IPS DF 6.9 (cell line): ENCODE measurements around the gene ARHGEF11.
"Not testable (repeated sequence)": the region's sequence is repeated elsewhere in the genome, so short reads cannot be mapped to it uniquely, and the experiment has no call there.

Experiments
- DNase-seq: peaks from one replicate; pipeline ENCODE4 v3.0.0-alpha.2; 2013; ENCODE audit warnings: low read depth, low spot score
- H3K27ac ChIP-seq: one replicate; pipeline ENCODE4 v1.5.1; 2013; ENCODE audit warnings: low read length, control low read depth
- H3K27me3 ChIP-seq: 2 replicates; pipeline ENCODE4 v1.6.1; 2013; ENCODE audit warnings: mild to moderate bottlenecking, low read length; ENCODE audit not compliant: control insufficient read depth, insufficient read depth
- H3K36me3 ChIP-seq: 2 replicates; pipeline ENCODE4 v1.6.1; 2013; ENCODE audit warnings: low read length; ENCODE audit not compliant: control insufficient read depth, insufficient read depth
- H3K4me1 ChIP-seq: 2 replicates; pipeline ENCODE4 v1.6.1; 2013; ENCODE audit warnings: low read length; ENCODE audit not compliant: control insufficient read depth, insufficient read depth
- H3K4me3 ChIP-seq: 2 replicates; pipeline ENCODE4 v1.5.1; 2013; ENCODE audit warnings: mild to moderate bottlenecking, low read length
- H3K9me3 ChIP-seq: 2 replicates; pipeline ENCODE4 v1.6.1; 2013; ENCODE audit warnings: low read length, inconsistent platforms; ENCODE audit not compliant: control insufficient read depth, insufficient read depth
- WGBS: extraction: QIAGEN DNeasy Blood & Tissue Kit; methylation state at CpG from one replicate; pipeline ENCODE4 v1.1.7; 2013; ENCODE audit warnings: mixed read lengths, missing lambda C conversion rate; ENCODE audit not compliant: insufficient read length, insufficient coverage; 5-methylcytosine and 5-hydroxymethylcytosine counted together

Gene ARHGEF11

DNA sequence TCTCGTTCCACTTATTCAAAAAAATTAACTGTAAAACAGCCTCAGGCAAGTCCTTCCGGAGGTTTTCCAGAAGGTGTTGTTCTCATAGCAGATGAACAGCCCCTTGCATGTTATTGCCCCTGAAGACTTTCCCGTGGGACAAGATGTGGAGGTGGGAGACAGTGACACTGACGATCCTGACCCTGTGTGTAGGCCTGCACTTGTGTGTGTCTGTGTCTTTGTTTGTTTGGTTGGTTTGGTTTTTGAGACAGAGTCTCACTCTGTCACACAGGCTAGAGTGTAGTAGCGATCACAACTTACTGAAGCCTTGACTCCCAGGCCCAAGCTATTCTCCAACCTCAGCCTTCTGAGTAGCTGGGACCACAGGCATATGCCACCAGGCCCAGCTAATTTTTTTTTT lies 41.5 kb upstream of the ARHGEF11 start:
- no peaks in the 10 kb centered on the region for H3K27me3 ChIP-seq
- WGBS, result no CpG with 5 or more reads among the region's 5 CpGs

DNA sequence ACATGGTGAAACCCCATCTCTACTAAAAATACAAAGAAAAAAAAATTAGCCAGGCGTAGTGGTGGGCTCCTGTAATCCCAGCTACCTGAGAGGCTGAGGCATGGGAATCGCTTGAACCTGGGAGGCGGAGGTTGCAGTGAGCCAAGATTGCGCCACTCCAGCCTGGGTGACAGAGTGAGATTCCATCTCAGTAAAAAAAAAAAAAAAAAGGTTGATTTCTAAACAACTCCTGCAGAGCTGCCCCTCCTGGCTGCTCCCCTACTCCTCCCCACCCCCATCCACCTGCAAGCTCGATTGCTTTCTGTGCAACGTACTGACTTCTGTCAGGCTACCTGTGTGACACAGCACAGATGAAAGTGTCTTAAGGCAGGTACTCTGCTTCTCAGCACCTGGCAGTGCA lies 40.8 kb upstream of the ARHGEF11 start:
- Histone ChIP-seq H3K4me3 (no peak overlapping the region), H3K9me3 (no peaks in the 10 kb centered on the region), H3K36me3 (no peaks in the 10 kb centered on the region), H3K27me3 (no peaks in the 10 kb centered on the region), H3K4me1 (no peaks in the 10 kb centered on the region; the same call in 1 of the 2 replicates), H3K27ac (no peak overlapping the region)
- WGBS, result no CpG with 5 or more reads among the region's 6 CpGs
- no peak for DNase-seq

More for the DNA sequence above, 41.5 kb upstream of the ARHGEF11 start:
- no peaks in the 10 kb centered on the region for H3K9me3 ChIP-seq
- no peaks in the 10 kb centered on the region; the same call in 1 of the 2 replicates for H3K4me1 ChIP-seq
- H3K27ac ChIP-seq, result no peak overlapping the region
- H3K4me3 ChIP-seq, result no peak overlapping the region
- DNase-seq, result no peak
- H3K36me3 ChIP-seq, result no peaks in the 10 kb centered on the region

DNA sequence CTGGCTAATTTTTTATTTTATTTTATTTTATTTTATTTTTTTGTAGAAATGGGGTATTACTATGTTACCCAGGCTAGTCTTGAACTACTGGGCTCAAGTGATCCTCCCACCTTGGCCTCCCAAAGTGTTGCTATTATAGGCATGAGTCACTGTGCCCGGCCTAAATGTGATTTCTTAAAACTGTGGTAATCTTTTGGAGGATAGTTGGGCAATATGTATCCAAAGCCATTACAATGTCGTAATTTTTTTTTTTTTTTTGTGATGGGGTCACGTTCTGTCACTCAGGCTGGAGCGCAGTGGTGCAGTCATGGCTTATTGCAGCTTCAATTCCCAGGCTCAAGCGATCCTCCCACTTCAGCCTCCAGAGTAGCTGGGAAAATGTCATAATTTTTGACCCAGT lies 39.9 kb upstream of the ARHGEF11 start:
- DNase-seq, result no peak
- H3K9me3 ChIP-seq, result no peaks in the 10 kb centered on the region
- no peaks in the 10 kb centered on the region; the same call in 1 of the 2 replicates for H3K4me1 ChIP-seq
- WGBS, result no CpG with 5 or more reads among the region's 5 CpGs
- H3K27ac ChIP-seq, result no peak overlapping the region
- no peaks in the 10 kb centered on the region for H3K27me3 ChIP-seq
- no peaks in the 10 kb centered on the region for H3K36me3 ChIP-seq
- no peak overlapping the region for H3K4me3 ChIP-seq

DNA sequence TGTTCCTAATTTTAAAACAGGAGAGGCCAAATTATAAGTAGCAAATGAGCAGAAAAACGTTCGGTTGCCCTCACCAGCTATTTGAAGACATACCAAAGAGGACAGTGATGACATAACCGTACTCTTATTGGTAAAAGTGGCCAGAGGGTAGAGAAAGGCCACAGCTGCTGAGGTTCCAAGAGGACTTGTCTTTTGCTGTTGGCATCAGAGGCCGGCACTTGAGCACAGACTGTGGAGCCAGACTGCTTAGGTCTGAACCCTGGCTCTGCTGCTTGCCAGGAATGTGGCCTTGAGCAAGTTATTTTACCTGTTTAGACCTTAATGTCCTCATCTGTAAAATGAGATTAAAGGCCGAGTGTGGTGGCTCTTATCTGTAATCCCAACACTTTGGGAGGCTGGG lies 39.2 kb upstream of the ARHGEF11 start:
- Histone ChIP-seq H3K4me3 (no peak overlapping the region), H3K27ac (no peak overlapping the region), H3K36me3 (no peaks in the 10 kb centered on the region), H3K27me3 (no peaks in the 10 kb centered on the region), H3K4me1 (no peaks in the 10 kb centered on the region), H3K9me3 (no peaks in the 10 kb centered on the region)
- DNase-seq, result no peak
- WGBS, result no CpG with 5 or more reads among the region's 5 CpGs

DNA sequence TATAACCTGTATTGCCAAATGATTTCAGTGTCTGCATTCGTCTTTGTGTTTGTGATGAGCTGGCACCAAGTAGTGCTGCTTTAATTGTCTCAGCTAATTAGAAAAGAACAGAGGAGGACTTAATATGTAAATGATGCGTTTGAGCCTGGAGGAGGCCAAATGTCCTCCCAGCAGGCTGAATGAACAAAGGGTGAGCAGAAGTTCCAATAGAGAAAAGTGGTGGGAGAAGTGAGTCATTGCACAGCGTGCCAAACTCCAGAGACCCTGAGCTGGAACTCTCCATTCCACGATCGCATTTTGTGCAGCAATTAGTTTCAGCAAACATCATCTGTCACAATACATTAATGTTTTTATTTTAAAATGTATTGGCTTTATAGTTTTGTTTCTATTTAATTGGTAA lies 36.2 kb upstream of the ARHGEF11 start:
- no peak overlapping the region for H3K27ac ChIP-seq
- WGBS, result no CpG with 5 or more reads among the region's 5 CpGs
- H3K4me3 ChIP-seq, result no peak overlapping the region
- no peaks in the 10 kb centered on the region for H3K9me3 ChIP-seq
- no peak for DNase-seq
- H3K4me1 ChIP-seq, result no peaks in the 10 kb centered on the region
- H3K36me3 ChIP-seq, result no peaks in the 10 kb centered on the region
- no peaks in the 10 kb centered on the region for H3K27me3 ChIP-seq

DNA sequence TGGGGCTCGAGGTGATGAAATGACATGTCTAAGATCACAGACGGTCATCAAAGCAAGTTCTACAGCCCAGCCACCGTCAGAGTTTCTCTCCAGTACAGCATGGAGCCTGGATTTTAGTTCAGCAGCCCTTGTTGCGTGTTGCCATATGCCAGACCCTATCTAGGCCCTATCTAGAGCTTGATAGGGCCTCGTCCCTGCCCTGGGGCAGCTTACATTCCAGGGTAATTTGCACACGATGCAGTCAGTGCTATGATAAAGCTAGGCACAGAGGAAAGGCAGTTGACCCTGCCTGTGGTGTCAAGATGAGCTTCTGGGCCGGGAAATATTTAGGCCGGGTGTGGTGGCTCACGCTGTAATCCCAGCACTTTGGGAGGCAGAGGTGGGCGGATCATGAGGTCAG lies 35.2 kb upstream of the ARHGEF11 start:
- Histone ChIP-seq H3K4me1 (no peaks in the 10 kb centered on the region), H3K4me3 (no peak overlapping the region), H3K36me3 (no peaks in the 10 kb centered on the region), H3K27ac (no peak overlapping the region), H3K9me3 (no peaks in the 10 kb centered on the region), H3K27me3 (no peaks in the 10 kb centered on the region)
- no CpG with 5 or more reads among the region's 10 CpGs for WGBS
- no peak for DNase-seq

DNA sequence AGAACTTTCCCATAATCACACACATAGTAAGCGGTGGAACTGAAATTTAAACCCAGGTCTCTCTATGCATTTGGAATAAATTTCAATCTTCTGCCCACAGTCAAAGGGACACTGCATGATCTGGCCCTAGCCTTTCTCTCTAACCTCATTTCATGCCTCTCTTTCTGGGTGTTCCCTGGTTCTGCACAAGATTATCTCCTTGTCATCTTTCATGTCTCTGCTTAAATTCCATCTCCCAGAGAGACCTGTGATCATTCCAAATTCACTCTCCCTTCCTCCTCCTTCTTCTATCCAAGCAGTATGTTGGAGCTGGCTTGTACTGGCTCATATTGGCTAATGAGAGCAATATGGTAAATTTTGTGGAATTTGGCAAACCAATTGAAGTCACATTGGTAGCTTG lies 31.9 kb upstream of the ARHGEF11 start:
- no peaks in the 10 kb centered on the region for H3K36me3 ChIP-seq
- no peak overlapping the region for H3K4me3 ChIP-seq
- H3K9me3 ChIP-seq, result no peaks in the 10 kb centered on the region
- no peaks in the 10 kb centered on the region for H3K4me1 ChIP-seq
- DNase-seq, result no peak
- no CpG with 5 or more reads among the region's 1 CpG for WGBS
- no peaks in the 10 kb centered on the region for H3K27me3 ChIP-seq
- no peak overlapping the region for H3K27ac ChIP-seq

DNA sequence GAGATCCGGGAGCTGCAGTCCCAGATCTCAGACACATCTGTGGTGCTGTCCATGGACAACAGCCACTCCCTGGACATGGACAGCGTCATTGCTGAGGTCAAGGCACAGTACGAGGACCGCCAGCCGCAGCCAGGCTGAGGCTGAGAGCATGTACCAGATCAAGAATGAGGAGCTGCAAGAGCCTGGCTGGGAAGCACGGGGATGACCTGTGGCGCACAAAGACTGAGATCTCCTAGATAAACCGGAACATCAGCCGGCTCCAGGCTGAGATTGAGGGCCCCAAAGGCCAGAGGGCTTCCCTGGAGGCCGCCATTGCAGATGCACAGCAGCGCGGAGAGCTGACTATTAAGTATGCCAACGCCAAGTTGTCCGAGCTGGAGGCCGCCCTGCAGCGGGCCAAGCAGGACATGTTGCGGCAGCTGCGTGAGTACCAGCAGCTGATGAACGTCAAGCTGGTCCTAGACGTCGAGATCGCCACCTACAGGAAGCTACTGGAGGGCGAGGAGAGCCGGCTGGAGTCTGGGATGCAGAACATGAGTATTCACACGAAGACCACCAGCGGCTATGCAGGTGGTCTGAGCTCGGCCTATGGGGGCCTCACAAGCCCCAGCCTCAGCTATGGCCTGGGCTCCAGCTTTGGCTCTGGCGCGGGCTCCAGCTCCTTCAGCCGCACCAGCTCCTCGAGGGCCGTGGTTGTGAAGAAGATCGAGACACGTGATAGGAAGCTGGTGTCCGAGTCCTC lies 28.6 kb upstream of the ARHGEF11 start:
- Histone ChIP-seq H3K4me1 (no peaks in the 10 kb centered on the region), H3K36me3 (no peaks in the 10 kb centered on the region), H3K9me3 (no peaks in the 10 kb centered on the region), H3K4me3 (no peak overlapping the region), H3K27ac (no peak overlapping the region), H3K27me3 (no peaks in the 10 kb centered on the region)
- peak; percentile 52 for DNase-seq
- WGBS, result no CpG with 5 or more reads among the region's 35 CpGs

DNA sequence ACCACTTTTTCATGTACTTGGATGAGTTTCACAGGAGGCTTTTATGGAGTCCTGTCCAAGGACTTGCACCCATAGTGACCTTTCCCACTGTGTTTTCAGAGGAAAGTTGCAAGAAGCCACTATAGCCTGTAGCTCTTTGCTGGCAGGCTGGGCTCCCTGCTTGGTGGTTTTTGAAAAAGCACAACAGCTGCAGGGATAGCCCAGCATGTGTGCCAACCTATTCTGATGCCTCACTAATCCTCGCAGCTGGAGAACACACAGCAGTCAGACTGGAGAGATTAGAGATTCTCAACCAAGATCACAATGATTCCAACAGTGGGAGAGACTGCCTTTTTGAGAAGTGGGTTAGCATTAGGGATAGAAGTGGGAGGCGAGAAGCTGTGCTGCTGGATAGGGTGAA lies 24.1 kb upstream of the ARHGEF11 start:
- Histone ChIP-seq H3K27ac (no peak overlapping the region), H3K27me3 (no peaks in the 10 kb centered on the region), H3K36me3 (no peaks in the 10 kb centered on the region), H3K4me3 (no peak overlapping the region), H3K9me3 (no peaks in the 10 kb centered on the region), H3K4me1 (no peaks in the 10 kb centered on the region)
- 100% methylated on average over 1 of the region's 2 CpGs for WGBS
- DNase-seq, result no peak

DNA sequence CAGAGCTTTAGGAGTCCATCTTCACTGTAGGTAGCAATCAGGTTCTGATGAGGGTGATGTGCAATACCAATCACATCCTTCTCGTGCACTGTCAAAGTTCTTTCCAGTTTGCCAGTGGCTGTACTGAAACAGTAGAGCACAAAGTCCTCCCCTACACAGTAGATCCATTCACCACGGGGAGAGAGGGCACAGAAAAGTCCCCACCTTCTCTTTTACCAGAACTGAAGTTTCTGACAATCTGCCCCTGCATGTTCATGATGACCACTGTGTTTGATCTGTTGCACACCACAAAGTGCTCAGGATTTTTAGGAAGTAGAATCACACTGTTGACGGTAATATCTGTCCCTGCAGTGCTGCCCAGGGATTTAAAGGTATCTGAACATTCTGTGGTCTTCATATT lies 13.7 kb upstream of the ARHGEF11 start:
- WGBS, result no CpG with 5 or more reads among the region's 3 CpGs
- H3K27ac ChIP-seq, H3K36me3 ChIP-seq, DNase-seq, H3K4me3 ChIP-seq, H3K9me3 ChIP-seq, H3K27me3 ChIP-seq, H3K4me1 ChIP-seq: not testable (repeated sequence)

DNA sequence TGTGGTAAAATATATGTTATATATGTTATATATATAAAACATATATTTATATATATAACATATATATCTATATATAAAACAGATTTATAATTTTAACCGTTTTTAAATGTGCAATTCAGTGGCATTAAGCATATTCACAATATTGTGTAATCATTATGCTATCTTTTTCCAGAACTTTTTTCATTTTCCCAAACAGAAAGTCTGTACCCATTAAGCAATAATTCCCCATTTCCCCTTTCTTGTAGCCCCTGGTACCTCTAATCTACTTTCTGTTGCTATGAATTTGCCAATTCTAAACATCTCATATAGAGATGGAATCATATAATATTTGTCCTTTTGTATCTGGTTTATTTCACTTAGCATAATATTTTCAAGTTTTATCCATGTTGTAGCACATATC lies 10.7 kb upstream of the ARHGEF11 start:
- no peak overlapping the region for H3K27ac ChIP-seq
- WGBS, result no CpG with 5 or more reads among the region's 1 CpG
- no peak overlapping the region for H3K4me3 ChIP-seq
- DNase-seq, result no peak
- no peaks in the 10 kb centered on the region for H3K4me1 ChIP-seq
- no peaks in the 10 kb centered on the region for H3K36me3 ChIP-seq
- no peaks in the 10 kb centered on the region for H3K9me3 ChIP-seq
- H3K27me3 ChIP-seq, result no peaks in the 10 kb centered on the region
